B cell (primary cell): ENCODE measurements around the gene JAK1. TPM values are rescaled to one million over a fixed set of nuclear protein-coding genes. Genes with fewer than 3 reads are reported as not detected.

Source experiments
- ATAC-seq: fragments of 200-7000 bp; cut with Tn5 transposase; one replicate; pipeline ENCODE4 v1.10.0; 2021; ENCODE audit warnings: low read depth, mild to moderate bottlenecking, moderate number of reproducible peaks, moderate library complexity
- CTCF ChIA-PET: fragments of 350-600 bp; sonication (Branson Sonifier 250); formaldehyde crosslinking; loops from one replicate; lab custom pipeline; 2021; ENCODE audit warnings: antibody characterized with exemption, inconsistent platforms; lab: Charles Lee
- POLR2A ChIA-PET: fragments of 350-600 bp; sonication (Branson Sonifier 250); formaldehyde crosslinking; loops from one replicate; lab custom pipeline; 2021; ENCODE audit warnings: antibody characterized with exemption; lab: Charles Lee
- DNase-seq: peaks from one replicate; pipeline ENCODE4 v3.0.0; 2013
- H2AFZ ChIP-seq: 2 replicates; pipeline ENCODE4 v1.6.1; 2012; ENCODE audit warnings: mild to moderate bottlenecking, low read depth, low read length; ENCODE audit not compliant: insufficient read depth, poor library complexity, severe bottlenecking
- H3K27ac ChIP-seq, 2 donors: 1 replicate in 1 of 2; 2 replicates in 1 of 2; pipeline ENCODE4 v1.5.1; 2012 to 2013; ENCODE audit warnings: low read length in 2 of 2, mild to moderate bottlenecking in 2 of 2, moderate library complexity in 1 of 2
- H3K27me3 ChIP-seq, 4 experiments: fragments of 200-600 bp in 1 of 4; sonication (generic) in 1 of 4; replicated peaks in 1 of 4; 1 replicate in 2 of 4; 2 replicates in 2 of 4; pipeline versions ENCODE4 v1.6.1 to v1.7.0; 2013 to 2016; ENCODE audit warnings: low read length in 3 of 4, mild to moderate bottlenecking in 2 of 4, mixed read lengths in 1 of 4, moderate library complexity in 1 of 4; ENCODE audit not compliant: insufficient read depth in 4 of 4, control insufficient read depth in 3 of 4; ENCODE audit errors: control extremely low read depth in 1 of 4
- H3K36me3 ChIP-seq, 2 experiments: replicated peaks in 1 of 2; 1 replicate in 1 of 2; 2 replicates in 1 of 2; pipeline versions ENCODE4 v1.6.1 to v1.7.1; 2013; ENCODE audit warnings: low read length in 1 of 2; ENCODE audit not compliant: insufficient read depth in 2 of 2, control insufficient read depth in 1 of 2; ENCODE audit errors: control extremely low read depth in 1 of 2, extremely low read depth in 1 of 2
- H3K4me1 ChIP-seq, 2 donors: fragments of 200-600 bp in 1 of 2; sonication (generic) in 1 of 2; 1 replicate in 1 of 2; 2 replicates in 1 of 2; pipeline versions ENCODE4 v1.5.1 to v1.6.1; 2013 to 2017; ENCODE audit warnings: low read length in 2 of 2; ENCODE audit not compliant: control insufficient read depth in 2 of 2, insufficient read depth in 2 of 2
- H3K4me2 ChIP-seq: replicated peaks from 2 replicates; pipeline ENCODE3; 2012; ENCODE audit warnings: mild to moderate bottlenecking, low read depth, low read length; ENCODE audit not compliant: poor library complexity, severe bottlenecking
- H3K4me3 ChIP-seq, 5 experiments: fragments of 200-600 bp in 1 of 5; sonication (generic) in 1 of 5; 1 replicate in 3 of 5; 2 replicates in 2 of 5; pipeline versions ENCODE4 v1.5.1 to v1.7.0; 2011 to 2016; ENCODE audit warnings: low read length in 4 of 5, mild to moderate bottlenecking in 4 of 5, low read depth in 2 of 5, control low read depth in 1 of 5, moderate library complexity in 1 of 5; ENCODE audit not compliant: insufficient read depth in 1 of 5; ENCODE audit errors: control extremely low read depth in 1 of 5, extremely low read depth in 1 of 5
- H3K79me2 ChIP-seq: fragments of 200-600 bp; sonication (generic); one replicate; pipeline ENCODE4 v1.6.0; 2016; ENCODE audit warnings: low read length; ENCODE audit not compliant: control insufficient read depth, insufficient read depth
- H3K9ac ChIP-seq: fragments of 200-600 bp; sonication (generic); 2 replicates; pipeline ENCODE4 v1.6.1; 2017; ENCODE audit warnings: mild to moderate bottlenecking, low read length, moderate library complexity
- H3K9me3 ChIP-seq, 3 donors: one replicate each; pipeline versions ENCODE4 v1.6.1 to v1.7.1; 2013; ENCODE audit warnings: low read length in 2 of 3; ENCODE audit not compliant: control insufficient read depth in 2 of 3, insufficient read depth in 1 of 3; ENCODE audit errors: control extremely low read depth in 1 of 3
- H4K20me1 ChIP-seq: 2 replicates; pipeline ENCODE4 v1.6.0; 2012; ENCODE audit warnings: mild to moderate bottlenecking, low read length; ENCODE audit not compliant: insufficient read depth, control insufficient read depth, poor library complexity, severe bottlenecking
- H3K27ac Mint-ChIP-seq: one replicate; pipeline ENCODE4 v1.8.0; 2021; ENCODE audit warnings: mixed read lengths
- H3K27me3 Mint-ChIP-seq: one replicate; pipeline ENCODE4 v1.8.0; 2021; ENCODE audit warnings: mixed read lengths
- H3K4me1 Mint-ChIP-seq: one replicate; pipeline ENCODE4 v1.8.0; 2021; ENCODE audit warnings: mixed read lengths
- H3K4me3 Mint-ChIP-seq: one replicate; pipeline ENCODE4 v1.8.0; 2021; ENCODE audit warnings: mixed read lengths
- H3K9me3 Mint-ChIP-seq: one replicate; pipeline ENCODE4 v1.8.0; 2022; ENCODE audit warnings: mixed read lengths; ENCODE audit not compliant: insufficient read depth
- EZH2 ChIP-seq: IDR thresholded peaks from 2 replicates; pipeline ENCODE4 v1.6.1; 2012; ENCODE audit warnings: borderline replicate concordance, low read depth, mild to moderate bottlenecking, moderate library complexity, low read length; ENCODE audit not compliant: insufficient read depth, poor library complexity, severe bottlenecking
- WGBS: methylation state at CpG from one replicate; pipeline ENCODE4 v1.1.5; 2013; ENCODE audit warnings: missing lambda C conversion rate; ENCODE audit not compliant: insufficient coverage; 5-methylcytosine and 5-hydroxymethylcytosine counted together
- intact Hi-C: fragments of 100-400 bp; cut with micrococcal nuclease; formaldehyde crosslinking; loops from one replicate; pipeline ENCODE4 v1.10.0; 2022
- polyA minus RNA-seq: library from RNA; depleted of rRNA, polyadenylated mRNA; stranded (reverse); fragments of >200 nt; gene quantifications from 2 replicates; pipeline ENCODE4 v1.2.3, GENCODE V29; 2012
- polyA plus RNA-seq: library from polyadenylated mRNA; depleted of rRNA; stranded (reverse); fragments of >200 nt; gene quantifications from 2 replicates; pipeline ENCODE4 v1.2.3, GENCODE V29; 2012
- total RNA-seq, 2 donors: library from RNA; stranded (reverse); fragments of 120-200 nt in 1 of 2; gene quantifications; 1 replicate in 1 of 2; 2 replicates in 1 of 2; pipeline versions ENCODE4 v1.2.3 to v1.2.4, GENCODE V29; 2013 to 2022
- TF ChIP-seq, protein P1 (sequence below): fragments of 200-600 bp; IDR thresholded peaks from one replicate; pipeline ENCODE4 v1.8.0; 2022; ENCODE audit warnings: antibody characterized with exemption, mild to moderate bottlenecking

The JAK1 gene
- 244 and 260 TPM in 2 replicates for total RNA-seq
- 223 TPM for total RNA-seq (2013)
- 86.1 and 99.0 TPM in 2 replicates for polyA plus RNA-seq
- polyA minus RNA-seq: 168 and 205 TPM in 2 replicates

DNA sequence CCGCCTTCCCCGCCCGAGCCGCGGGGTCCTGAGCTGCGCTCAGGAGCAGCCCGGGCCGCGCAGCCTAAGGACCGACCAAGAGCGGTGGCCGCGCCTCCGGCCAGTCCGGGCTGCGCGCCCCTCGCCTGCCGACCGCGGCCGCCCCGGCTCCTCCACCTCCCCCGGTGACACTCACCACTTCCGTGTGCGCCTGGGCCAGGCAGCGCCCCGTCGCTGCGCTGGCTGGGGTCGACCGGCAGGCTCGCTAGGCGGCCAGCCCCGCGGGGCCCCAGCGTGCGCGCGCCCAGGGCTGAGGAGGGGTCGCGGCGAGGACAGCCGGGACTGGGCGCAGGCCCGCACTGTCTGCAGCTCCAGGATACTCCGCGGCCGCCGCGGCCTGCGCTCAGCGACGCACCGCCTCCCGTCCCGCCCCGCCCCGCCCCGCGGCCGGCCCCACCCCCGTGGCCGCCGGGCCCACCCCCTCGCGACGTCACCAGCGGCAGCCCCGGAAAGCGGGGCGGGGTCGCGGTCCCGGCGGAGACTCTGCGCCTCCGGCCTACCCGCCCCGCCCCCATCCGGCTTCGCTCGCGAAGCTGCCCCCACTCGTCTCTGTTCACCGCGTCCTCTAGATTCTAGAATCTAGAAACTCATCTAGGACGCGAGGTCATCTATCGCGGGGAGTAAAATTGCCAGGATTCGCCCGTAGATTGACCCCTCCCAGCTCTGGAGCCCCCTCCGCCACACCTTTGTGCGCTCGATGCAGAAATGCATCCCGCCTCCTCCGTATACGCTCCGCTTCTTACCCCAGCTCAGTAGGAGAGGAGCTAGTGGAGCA lies at the start of gene JAK1:
TSS of gene JAK1 (minus strand) at position 392 of the 814 bp plus-strand sequence. CDS start 80,285 bp downstream, outside the sequence.
- POLR2A ChIA-PET: interaction anchor here (1.0 to 3.1 kb wide), 4 partner anchors 19 to 102 kb away, joined by 3 to 19 read pairs (median 6); no protein-coding TSS in a partner anchor

More for the DNA sequence above, at the start of gene JAK1:
- Histone ChIP-seq H2AFZ (peak within 1 kb of the TSS; percentile 91), H3K27me3 (no peaks in the 10 kb centered on the region), H3K4me2 (peak within 1 kb of the TSS; percentile 93), H3K4me1 (peaks cover 44 to 49% of the 10 kb centered on the region in 2 donors), H3K9me3 (no peaks in the 10 kb centered on the region), H3K36me3 (no peaks in the 10 kb centered on the region), H3K27ac (peak within 1 kb of the TSS; percentile 79 to 96), H4K20me1 (peaks cover 20% of the 10 kb centered on the region), H3K4me3 (peak within 1 kb of the TSS; percentile 73 to 100 (median 91)), H3K79me2 (peaks cover 65% of the 10 kb centered on the region), H3K9ac (peak within 1 kb of the TSS; percentile 95)
- CTCF ChIA-PET: interaction anchor here (1.0 to 2.2 kb wide), 7 partner anchors 36 to 109 kb away, joined by 3 to 15 read pairs (median 4); no protein-coding TSS in a partner anchor
- intact Hi-C loops: loop anchor here (1.0 to 10.0 kb wide), 4 partner anchors 36 to 1958 kb away; partner anchors contain the start of genes DNAI4 and MIER1
- no peaks in the 10 kb centered on the region for H3K27me3 Mint-ChIP-seq
- TF ChIP-seq, protein P1, sequence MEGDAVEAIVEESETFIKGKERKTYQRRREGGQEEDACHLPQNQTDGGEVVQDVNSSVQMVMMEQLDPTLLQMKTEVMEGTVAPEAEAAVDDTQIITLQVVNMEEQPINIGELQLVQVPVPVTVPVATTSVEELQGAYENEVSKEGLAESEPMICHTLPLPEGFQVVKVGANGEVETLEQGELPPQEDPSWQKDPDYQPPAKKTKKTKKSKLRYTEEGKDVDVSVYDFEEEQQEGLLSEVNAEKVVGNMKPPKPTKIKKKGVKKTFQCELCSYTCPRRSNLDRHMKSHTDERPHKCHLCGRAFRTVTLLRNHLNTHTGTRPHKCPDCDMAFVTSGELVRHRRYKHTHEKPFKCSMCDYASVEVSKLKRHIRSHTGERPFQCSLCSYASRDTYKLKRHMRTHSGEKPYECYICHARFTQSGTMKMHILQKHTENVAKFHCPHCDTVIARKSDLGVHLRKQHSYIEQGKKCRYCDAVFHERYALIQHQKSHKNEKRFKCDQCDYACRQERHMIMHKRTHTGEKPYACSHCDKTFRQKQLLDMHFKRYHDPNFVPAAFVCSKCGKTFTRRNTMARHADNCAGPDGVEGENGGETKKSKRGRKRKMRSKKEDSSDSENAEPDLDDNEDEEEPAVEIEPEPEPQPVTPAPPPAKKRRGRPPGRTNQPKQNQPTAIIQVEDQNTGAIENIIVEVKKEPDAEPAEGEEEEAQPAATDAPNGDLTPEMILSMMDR: no peak
- no peak for TF ChIP-seq EZH2
- peak within 1 kb of the TSS; percentile 96 for H3K27ac Mint-ChIP-seq
- WGBS: under 1% methylated on average over 91 of the region's 100 CpGs
- peak; percentile 92 for DNase-seq
- no peaks in the 10 kb centered on the region for H3K9me3 Mint-ChIP-seq
- peak; percentile 83 for ATAC-seq
- H3K4me3 Mint-ChIP-seq: peak within 1 kb of the TSS; percentile 93
- peaks cover 43% of the 10 kb centered on the region for H3K4me1 Mint-ChIP-seq
